Putamen (tissue), 1 donor: ENCODE results near the gene MYH9.

Experiments
- DNase-seq: peaks from one replicate; pipeline ENCODE4 v3.0.0-alpha.2; 2016; ENCODE audit warnings: low spot score

Gene MYH9

GRCh38 chr22:36386351-36386899, 1.3 kb downstream of the MYH9 start:
- peak; percentile 15 for DNase-seq

- DNase-seq = no peak
Observed at GRCh38 chr22:36385491-36386350, 2.0 kb downstream of the MYH9 start.

GRCh38 chr22:36384766-36385481, 2.8 kb downstream of the MYH9 start:
- no peak for DNase-seq

- DNase-seq = no peak
Observed at GRCh38 chr22:36383110-36383581, 4.6 kb downstream of the MYH9 start.

- DNase-seq = no peak
Observed at GRCh38 chr22:36381513-36382128, 6.1 kb downstream of the MYH9 start.

GRCh38 chr22:36379593-36380361, 8.0 kb downstream of the MYH9 start:
- no peak for DNase-seq

GRCh38 chr22:36378869-36379217, 8.9 kb downstream of the MYH9 start:
- DNase-seq = no peak

- DNase-seq = no peak
Observed at GRCh38 chr22:36378080-36378868, 9.5 kb downstream of the MYH9 start.

- DNase-seq = no peak
Observed at GRCh38 chr22:36377022-36377631, 10.6 kb downstream of the MYH9 start.

- no peak for DNase-seq
Observed at GRCh38 chr22:36376265-36376664, 11.5 kb downstream of the MYH9 start.

GRCh38 chr22:36375071-36375980, 12.4 kb downstream of the MYH9 start:
- DNase-seq = no peak

GRCh38 chr22:36374603-36375024, 13.2 kb downstream of the MYH9 start:
- no peak for DNase-seq

GRCh38 chr22:36373258-36373579, 14.5 kb downstream of the MYH9 start:
- no peak for DNase-seq

GRCh38 chr22:36371920-36372319, 15.8 kb downstream of the MYH9 start:
- DNase-seq = no peak

- no peak for DNase-seq
Observed at GRCh38 chr22:36369922-36370791, 17.6 kb downstream of the MYH9 start.

GRCh38 chr22:36369004-36369921, 18.5 kb downstream of the MYH9 start:
- DNase-seq = no peak

- no peak for DNase-seq
Observed at GRCh38 chr22:36368359-36368983, 19.3 kb downstream of the MYH9 start.
